ENCODE results near the gene ELF2. TPM values are rescaled to one million over a fixed set of nuclear protein-coding genes. Genes with fewer than 3 reads are reported as not detected.
"Not testable (repeated sequence)": the region's sequence is repeated elsewhere in the genome, so short reads cannot be mapped to it uniquely, and the experiment has no call there.

Gene ELF2
- total RNA-seq, 1 donor from 2014 or later = 23.8 TPM

GRCh38 chr4:139142980-139143379, 34.0 kb downstream of the ELF2 start:
- no peak for ATAC-seq

GRCh38 chr4:139142087-139142486, 34.9 kb downstream of the ELF2 start:
- ATAC-seq = no peak

DNA sequence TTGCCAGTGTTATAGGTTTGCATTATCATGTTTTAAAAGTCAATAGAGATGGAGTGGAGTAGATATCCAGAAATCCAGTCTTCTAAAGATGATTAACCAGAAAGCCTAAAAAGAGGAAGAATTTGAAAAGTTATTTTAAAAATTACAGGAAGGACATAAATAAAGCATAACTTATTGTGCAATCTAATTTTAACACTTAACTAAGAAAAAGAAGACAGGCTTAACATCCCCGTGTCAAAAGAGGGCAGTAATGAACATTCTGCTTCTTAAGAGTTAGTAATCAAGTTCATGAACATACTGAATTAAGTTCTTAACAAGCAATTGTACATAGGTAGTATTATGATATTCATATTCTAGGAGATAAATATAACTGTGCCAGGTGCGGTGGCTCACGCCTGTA, 39.3 kb downstream of the ELF2 start:
- ATAC-seq = no peak

DNA sequence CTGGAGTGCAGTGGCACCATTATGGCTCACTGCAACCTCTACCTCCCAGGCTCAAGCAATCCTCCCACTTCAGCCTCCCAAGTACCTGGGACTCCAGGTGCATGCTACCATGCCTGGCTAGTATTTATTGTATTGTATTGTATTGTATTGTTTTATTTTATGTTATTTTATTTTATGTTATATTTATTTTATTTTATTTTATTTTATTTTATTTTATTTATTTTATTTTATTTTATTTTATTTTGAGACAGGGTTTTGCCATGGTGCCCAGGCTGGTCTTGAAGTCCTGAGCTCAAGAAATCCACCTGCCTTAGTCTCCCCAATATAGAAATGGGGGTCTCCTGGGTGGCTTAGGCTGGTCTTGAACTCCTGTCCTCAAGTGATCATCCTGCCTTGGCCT, 42.6 kb downstream of the ELF2 start:
- no peak for ATAC-seq

DNA sequence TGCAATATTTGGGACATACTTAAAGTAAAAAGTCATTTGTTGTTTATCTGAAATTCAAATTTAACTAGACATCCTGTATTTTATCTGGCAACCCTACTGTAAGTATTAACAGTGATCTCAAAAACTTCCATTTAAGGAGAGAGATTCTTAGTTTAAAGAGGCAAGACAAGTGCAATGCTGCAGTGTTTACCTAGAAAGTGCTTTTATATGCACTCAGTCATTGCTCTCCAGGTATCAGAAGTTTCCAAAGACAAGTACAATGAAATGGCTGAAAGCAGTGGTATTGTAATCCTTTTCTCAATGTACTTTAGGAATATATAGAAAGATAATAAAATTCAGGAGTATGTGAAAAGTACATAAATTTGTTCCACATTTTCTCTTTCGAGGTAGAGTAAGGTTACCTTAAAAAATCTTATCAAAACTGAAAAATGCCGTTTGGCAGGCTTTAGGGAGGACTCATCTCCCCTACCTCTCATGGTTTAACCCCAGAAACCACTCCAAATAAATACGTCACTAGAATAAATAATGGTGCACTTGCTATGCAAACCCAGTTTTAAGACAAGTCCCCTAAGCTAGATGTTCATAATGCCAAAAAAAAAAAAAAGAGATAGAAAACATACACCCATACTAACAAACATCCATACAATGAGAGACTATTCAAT, 45.7 kb downstream of the ELF2 start:
- ATAC-seq = no peak

DNA sequence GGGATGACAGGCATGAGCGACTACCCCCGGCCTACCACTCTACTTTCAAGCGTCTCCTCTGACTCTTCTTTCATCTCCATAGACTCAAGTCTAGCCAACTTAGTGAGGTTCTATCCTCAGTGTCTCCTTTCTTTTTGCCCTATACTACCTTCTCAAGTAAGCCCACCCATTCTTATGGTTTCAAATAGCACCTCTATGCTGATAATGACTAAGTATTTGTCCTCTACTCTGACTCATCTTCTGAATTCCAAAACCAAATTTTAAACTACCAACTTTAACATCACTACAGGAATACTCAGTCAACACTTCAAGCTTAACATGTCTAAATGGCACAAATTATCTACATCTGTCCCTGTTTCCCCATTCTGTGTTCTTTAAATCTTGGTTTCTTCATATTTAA, 47.8 kb downstream of the ELF2 start:
- ATAC-seq = no peak

GRCh38 chr4:139126898-139127297, 50.1 kb downstream of the ELF2 start:
- no peak for ATAC-seq

- no peak for ATAC-seq
Observed at GRCh38 chr4:139123910-139124309, 53.1 kb downstream of the ELF2 start.

- ATAC-seq = no peak
Observed at GRCh38 chr4:139118365-139118764, 58.7 kb downstream of the ELF2 start.

- ATAC-seq = no peak
Observed at GRCh38 chr4:139115226-139115625, 61.8 kb downstream of the ELF2 start.

DNA sequence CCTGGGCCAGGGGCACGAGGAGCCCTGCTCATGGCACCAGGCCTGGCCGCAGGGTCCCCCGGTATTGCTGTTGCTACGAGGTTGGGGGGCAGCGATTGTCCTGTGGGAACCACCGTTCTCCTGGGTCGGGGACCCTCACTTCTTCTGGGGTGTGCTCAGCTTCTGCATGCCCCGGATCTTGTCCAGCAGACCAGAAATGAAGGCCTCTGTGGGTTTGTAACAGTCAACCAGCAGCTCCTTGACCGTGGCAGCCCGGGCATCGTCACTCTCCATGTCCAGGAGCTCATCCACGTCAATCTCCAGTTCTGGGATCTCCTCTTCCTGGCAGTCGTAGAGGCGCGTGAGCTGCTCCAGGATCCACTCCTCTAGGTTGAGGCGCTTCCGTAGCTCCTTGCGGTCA, 62.2 kb downstream of the ELF2 start:
- ATAC-seq = not testable (repeated sequence)

DNA sequence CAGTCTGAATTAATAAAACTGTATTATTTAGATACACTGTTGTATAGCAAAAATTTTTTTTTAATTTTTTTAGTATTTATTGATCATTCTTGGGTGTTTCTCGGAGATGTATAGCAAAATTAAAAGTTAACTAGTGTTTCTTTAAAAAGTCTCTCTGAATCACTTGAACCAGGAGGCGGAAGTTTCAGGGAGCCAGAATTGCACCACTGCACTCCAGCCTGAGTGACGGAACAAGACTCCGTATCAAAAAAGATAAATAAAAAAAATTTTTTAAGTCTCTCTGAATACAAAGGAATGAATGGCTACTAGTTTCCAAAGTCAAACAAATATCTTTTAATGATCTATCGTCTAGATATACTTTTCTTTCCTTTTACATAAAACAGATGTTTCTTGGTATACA, 64.4 kb downstream of the ELF2 start:
- no peak for ATAC-seq

GRCh38 chr4:139108567-139109128, 68.4 kb downstream of the ELF2 start:
- ATAC-seq = no peak

GRCh38 chr4:139099366-139099982, 77.5 kb downstream of the ELF2 start:
- peak; percentile 84 for ATAC-seq

DNA sequence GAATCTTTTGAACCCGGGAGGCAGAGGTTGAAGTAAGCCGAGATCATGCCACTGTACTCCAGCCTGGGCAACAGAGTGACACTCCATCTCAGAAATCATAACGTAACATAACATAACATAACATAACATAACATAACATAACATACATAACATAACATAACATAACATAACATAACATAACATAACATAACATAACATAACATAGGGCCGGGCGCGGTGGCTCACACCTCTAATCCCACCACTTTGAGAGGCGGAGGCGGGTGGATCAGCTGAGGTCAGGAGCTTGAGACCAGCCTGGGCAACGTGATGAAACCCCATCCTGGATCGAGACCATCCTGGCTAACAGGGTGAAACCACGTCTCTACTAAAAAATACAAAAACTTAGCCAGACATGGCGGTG, 84.7 kb downstream of the ELF2 start:
- ATAC-seq = no peak

DNA sequence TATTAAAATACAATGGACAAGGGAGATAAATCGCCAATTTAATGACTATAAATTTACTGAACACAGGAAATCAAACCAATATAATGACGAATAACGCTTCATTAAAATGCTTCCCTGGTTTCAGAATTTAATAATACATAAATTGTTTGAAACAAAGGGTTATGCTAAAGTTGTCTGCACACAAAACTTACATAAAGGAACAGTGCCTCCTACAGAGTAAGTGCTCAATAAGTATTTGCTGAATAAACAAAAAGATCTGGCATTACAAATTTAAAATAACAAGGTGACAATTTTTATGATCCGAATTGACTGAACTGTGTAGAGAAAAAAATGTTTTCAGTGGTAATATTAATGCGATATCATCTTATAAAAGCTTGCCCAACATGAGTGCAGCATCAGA, 91.9 kb downstream of the ELF2 start:
- no peak for ATAC-seq

DNA sequence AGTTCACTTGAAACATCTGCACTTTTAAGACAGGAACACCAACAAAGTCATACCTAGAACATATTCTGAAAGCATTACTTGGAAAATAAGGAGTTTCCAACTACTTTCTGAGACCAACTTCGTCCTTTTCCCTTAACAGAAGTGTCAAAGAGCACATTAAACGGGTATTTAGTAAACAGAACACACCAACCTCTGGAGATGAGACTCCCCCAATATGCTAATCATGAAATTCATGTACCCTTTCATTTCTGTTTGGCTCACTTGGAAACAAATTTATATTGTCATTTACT, 92.3 kb downstream of the ELF2 start:
- no peak for ATAC-seq

GRCh38 chr4:139083956-139084803, 92.8 kb downstream of the ELF2 start:
- peak; percentile 86 for ATAC-seq

DNA sequence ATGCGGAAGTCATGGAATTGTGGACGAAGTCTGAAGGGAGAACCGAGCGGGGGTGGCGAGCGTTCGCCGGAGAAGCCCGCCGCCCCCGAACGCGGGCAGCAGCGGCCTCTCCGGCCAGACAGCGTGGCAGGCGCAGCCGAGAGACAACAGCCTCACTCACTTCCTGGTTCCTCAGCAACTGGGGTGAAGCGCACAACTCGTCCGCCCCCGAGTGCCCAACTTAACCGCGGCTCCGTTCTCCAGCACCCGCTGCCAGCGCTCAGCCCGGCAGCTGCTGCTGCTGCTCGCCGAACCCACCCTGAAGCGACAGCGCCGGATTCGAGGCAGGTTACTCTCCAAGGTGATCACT, 93.4 kb downstream of the ELF2 start:
- ATAC-seq = peak; percentile 49

DNA sequence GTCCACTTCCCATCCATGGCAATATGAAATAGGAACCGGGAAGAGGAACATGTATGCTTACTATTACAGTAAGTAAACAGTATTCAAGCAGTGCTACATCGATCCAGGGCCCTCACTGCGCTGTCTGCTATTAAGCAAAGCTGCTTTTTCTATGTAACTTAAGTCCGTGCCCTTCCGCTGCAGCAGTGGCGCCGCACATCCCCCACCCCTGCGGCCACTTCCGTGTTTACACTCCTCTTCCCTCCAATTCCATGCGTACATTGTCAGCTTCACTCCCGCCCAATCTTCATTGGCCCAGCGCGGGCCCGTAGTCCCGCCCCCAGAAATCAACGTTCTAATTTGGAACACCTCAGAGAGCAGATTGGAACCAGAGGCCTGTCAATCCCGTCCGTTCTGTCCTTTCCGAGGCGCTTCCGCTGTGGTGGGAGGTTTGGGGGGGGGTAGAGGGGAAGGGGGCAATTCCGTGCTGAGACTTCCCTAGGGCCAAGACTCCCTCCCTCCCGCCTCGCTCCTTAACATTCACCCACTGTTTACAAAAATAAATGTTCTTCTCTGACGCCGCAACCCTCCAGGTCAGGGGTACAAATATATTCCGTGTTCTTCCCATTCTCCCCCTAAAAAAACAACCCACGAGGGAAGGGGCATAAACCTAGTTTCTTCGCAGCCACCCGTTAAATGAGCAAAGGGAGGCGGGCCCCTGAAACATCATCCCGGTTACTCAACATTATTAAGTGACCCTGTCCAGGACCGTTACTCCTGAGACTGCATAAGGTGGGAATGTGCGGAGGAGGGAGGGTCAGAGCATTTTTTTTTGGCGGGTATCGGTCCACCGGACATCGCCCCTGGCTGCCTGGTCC, 94.0 kb downstream of the ELF2 start:
- ATAC-seq = peak; percentile 94

- ATAC-seq = no peak
Observed at GRCh38 chr4:139078926-139079325, 98.1 kb downstream of the ELF2 start.

DNA sequence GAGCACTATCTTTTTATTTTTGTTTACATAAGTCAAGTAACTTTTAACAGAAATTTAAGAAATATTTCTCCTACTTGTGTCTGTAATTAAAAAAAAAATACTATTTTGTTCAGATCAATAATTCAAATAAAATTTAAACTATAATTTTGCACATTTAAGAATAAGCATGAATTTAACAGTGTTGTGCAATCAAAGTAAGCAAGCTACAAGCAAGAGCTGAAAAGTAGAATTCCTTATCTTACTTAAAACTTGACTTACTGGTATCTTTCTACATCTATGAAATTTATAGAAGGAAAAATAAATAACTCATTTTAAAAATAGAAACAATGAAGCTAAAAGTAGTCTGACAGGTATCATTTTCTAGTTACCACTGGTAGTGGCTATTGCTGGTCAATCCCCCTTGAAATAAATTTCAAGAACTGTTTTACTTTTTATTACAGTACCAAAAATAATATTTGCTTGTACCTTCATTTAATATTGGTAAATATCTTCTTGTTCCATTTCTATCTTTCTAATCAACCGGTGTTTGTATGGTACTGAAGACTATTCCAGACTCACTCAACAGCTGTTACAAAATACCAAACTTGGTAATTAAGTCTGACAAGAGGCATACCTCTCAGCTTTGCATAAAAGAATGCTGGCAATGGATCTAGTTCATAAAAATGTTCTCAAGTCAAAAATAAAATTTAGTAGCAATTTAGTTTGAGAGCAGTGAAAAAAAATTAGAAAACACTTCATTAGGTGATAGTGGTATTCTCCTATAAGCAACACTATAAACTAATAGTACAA, 99.3 kb downstream of the ELF2 start:
- ATAC-seq = no peak

Measured in esophagus mucosa (tissue), 1 donor.